NCI-H128 (cell line): Measurements from ENCODE around the gene PXMP2.
A peak's percentile ranks its signal among the peaks of the same experiment; 100 is the strongest.
"Not testable (repeated sequence)": the region's sequence is repeated elsewhere in the genome, so short reads cannot be mapped to it uniquely, and the experiment has no call there.

ENCODE experiments used
- DNase-seq: peaks from one replicate; lab custom pipeline; 2025; ENCODE audit not compliant: unreplicated experiment; lab: John Stamatoyannopoulos, UW

Gene PXMP2

DNA sequence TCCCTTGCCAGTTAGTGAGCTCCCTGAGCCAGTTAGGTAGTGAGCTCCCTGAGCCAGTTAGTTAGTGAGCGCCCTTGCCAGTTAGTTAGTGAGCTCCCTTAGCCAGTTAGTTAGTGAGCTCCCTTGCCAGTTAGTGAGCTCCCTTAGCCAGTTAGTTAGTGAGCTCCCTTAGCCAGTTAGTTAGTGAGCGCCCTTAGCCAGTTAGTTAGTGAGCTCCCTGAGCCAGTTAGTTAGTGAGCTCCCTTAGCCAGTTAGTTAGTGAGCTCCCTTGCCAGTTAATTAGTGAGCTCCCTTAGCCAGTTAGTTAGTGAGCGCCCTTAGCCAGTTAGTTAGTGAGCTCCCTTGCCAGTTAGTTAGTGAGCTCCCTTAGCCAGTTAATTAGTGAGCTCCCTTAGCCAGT lies 4.6 kb downstream of the PXMP2 start:
- DNase-seq = not testable (repeated sequence)

DNA sequence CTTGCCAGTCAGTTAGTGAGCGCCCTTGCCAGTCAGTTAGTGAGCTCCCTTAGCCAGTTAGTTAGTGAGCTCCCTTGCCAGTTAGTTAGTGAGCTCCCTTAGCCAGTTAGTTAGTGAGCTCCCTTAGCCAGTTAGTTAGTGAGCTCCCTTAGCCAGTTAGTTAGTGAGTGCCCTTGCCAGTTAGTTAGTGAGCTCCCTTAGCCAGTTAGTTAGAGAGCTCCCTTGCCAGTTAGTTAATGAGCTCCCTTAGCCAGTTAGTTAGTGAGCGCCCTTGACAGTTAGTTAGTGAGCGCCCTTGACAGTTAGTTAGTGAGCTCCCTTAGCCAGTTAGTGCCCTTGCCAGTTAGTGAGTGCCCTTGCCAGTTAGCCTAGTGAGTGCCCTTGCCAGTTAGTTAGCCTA lies 7.5 kb downstream of the PXMP2 start:
- DNase-seq = not testable (repeated sequence)

DNA sequence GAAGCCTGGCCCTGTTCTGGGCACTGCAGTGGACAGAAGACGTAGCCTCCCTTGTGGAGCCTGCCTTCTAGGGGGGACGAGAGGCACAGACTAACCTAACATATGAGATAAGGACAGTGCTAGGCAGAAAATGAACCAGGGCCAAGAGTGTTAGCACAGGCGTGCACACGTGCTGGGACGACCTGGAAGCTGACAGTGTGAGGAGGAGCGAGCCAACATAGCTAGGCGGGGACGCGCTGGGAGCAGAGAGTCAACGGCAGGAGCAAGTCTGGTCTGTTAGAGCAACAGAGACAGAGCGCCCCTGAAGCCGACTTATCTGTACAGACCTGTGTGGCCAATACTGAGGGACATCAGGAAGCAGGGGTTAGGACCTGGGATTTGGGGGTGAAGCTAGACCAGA lies 8.0 kb downstream of the PXMP2 start:
- no peak for DNase-seq

DNA sequence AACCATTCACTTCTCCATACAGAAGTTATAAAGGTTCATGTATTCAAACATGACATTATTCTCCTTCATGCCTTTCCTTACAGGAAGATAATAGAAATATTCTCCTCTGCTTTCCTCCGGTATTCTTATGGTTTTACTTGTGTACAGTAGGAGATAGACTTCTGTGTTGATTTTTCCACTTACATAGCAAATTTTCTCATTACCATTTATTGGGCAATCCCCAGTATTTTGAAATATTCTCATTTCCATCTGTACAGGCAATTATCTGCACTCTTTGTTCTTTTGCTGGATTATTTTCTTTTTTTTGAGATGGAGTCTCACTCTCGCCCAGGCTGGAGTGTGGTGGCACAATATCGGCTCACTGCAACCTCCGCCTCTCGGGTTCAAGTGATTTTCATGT lies 11.0 kb downstream of the PXMP2 start:
- no peak for DNase-seq

DNA sequence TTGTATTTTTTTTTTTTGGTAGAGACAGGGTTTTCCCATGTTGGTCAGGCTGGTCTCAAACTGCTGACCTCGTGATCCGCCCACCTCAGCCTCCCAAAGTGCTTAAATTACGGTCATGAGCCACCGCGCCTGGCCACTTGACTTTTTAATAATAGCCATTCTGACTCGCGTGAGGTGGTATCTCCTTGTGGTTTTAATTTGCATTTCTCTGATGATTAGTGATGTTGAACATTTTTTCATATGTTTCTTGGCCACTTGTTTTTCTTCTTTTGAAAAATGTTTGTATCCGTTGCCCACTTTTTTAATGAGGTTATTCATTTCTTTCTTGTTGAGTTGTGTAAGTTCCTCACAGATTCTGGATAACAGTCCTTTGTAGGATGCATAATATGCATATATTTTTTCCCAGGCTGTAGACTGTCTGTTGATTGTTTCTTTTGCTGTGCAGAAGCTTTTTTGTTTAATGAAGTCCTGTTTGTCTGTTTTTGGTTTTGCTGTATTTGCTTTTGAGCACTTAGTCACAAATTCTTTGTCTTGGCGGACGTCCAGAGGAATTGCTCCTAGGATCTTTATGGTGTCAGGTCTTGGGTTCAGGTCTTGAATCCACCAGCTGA lies 12.9 kb downstream of the PXMP2 start:
- no peak for DNase-seq

DNA sequence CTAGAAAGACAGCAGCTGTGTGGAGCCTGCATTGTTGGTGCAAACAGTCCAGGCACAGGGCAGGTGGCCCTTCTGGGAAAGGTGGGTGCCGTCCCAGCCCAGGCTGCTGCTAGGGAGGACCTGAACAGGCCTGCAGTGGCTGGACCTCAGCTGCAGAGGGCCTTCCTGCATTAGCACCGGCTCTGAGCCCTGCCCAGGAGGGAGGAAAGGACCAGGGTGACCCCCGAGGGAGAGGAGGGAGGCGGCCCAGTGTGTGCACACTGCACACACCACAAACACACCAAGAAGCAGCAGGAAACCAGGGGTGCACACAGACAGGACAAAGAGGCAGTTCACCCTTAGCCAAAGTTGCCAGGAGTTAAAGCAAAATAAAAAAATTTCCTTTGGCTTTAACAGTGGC lies 15.3 kb downstream of the PXMP2 start:
- no peak for DNase-seq

DNA sequence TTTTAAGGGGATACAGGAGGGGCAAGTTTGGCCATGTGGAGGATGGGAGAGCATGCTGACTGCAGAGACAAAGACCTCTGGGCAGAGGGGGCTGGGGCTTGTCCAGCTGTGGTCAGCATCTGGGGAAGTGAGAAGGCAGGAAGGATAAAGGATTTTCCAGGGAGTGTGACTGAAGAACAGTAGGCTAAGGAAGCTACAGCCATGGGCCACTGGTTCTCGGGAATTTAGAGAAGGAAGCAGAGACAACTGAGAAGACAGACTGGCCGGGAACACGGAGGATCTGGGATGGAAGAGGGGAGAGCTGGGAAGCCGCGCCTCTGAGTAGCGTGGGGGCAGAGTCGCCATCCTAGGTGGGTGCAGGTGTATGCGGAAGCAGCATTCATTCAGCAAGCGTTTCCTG lies 16.3 kb downstream of the PXMP2 start:
- DNase-seq = no peak

DNA sequence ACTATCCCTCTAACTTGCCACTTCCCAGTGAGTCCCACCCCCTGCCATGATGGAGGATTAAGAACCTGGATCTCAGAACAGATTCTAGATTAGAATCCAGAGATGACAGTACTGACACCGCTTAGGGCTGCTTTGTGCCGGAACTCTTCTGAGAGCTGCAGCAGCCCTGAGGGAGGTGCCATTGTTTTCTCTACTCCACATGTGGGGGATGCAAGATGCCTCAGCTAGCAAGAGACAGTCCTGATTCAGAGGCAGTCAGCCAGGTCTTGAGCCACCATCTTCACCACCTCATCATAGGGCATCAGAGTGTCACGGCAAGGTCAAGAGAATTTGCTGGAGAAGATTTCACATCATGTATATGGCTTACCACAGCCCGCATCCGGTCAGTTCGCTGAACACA lies 19.9 kb downstream of the PXMP2 start:
- DNase-seq = no peak

DNA sequence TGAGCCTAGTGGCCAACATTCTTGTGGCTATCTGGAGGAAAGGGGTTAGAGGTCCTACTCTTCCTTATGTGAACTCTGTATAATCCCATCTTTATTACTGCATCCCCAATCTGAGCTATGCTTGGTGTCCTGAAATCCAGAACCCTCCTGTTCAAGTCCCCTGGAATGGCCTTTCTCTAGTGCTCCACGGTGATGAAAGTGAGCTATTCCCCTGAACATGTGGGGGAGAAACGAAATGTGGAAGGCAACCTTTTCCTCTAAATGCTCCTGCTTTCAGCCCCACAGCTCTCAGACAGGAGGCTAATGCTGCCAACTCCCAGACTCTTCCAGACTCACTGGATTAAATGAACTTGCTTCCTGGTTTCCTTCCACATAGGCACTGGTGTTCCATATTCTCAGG lies 20.8 kb downstream of the PXMP2 start:
- DNase-seq = no peak

DNA sequence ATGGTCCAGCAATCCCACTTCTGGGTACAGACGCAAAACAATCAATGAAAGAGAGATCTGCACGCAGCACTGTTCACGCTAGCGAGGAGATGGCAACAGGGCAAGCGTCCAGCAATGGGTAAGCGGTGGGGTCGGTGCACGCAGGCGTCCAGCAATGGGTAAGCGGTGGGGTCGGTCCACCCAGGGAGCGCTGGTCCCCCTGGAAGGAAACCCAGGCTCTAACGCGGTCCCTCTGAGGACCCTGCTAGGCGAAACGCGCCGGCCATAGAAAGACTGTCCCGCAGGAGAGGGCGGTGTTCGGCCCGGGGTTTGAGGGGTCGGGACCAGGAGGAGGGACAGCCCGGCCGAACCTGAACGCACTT lies 22.6 kb downstream of the PXMP2 start:
- DNase-seq = no peak

DNA sequence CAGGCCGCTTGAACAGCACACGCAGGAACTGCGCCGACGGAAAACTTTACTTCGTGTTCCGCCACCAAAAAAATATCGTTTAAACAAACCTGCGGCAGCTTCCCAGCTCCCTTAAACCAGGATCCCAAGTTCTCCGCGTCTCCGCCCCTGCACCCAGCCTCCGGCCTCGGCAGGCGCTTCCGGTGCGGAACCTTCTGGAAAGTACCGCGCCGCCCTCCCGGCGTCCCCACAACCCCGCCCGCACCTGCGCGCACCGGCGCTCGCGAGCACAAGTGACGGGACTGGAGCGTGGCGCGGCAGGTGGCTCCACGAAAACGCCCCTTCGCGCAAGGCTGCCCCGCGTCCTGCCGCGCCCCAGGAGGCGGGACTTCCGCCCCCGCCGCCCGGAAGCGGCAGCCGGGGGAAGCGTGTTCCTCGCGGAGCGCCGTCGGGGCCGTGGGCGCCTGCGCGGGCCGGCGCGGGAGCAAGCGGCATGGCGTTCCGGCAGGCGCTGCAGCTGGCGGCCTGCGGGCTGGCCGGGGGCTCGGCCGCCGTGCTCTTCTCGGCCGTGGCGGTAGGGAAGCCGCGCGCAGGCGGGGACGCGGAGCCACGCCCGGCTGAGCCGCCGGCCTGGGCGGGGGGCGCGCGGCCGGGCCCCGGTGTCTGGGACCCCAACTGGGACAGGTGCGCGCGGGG lies 23.2 kb downstream of the PXMP2 start, which contains the start of gene PGAM5:
Gene PGAM5, plus strand, starts transcription at position 438 of the 675 bp plus-strand sequence. Its CDS starts 35 bp downstream, at position 473.
- peak; percentile 75 for DNase-seq

DNA sequence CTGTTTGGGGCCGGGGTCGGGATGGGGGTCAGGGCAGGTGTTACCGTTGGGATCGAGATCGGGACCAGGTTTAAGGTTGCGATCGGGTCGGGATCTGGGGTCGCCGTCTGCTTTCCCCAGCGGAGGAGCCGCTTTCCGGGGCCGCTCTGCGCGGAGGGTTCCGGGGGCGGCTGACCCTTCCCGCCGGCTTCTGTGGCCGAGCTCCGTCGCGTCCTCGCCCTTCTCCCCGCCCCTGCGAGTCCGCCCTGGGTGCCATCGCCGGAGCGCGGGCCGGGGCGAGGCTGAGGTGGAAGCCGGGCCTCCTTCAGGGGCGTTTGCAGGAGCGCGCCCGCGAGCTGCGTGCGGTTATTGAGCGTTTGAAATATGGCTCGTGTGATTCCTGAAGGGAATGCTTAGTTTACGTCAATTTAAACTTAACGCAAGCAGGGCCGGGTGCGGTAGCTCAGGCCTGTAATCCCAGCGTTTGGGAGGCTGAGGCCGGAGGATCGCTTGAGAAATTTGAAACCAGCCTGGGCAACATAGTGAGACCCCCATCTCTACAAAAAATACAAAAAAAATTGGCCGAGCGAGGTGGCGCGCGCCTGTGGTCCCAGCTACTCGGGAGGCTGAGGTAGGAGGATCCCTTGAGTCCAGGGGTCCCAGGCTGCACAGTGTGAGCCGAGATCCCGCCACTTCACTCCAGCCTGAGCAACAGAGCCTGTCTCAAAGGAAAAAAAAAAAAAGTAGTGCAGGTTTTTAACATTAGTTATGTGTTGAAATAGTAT lies 23.9 kb downstream of the PXMP2 start:
- no peak for DNase-seq

DNA sequence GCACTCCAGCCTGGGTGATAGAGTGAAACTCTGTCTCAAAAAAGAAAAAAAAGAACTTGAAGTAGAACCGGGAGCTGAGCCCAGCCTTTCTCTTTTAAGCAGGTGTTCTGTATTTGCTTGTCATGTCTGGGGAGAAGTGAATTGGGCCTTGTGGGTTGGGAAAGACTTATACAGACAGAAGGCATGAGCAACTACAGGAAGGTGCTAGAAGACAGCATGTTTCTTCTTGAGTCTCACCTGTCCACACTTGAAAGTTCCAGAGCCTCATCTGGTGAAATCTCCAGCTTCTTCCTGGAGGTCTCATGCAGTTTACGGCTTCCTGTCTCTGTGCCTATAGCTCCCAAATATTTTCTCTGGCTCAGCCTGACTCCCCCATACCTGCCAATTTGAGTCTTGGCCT lies 25.7 kb downstream of the PXMP2 start:
- DNase-seq = no peak

DNA sequence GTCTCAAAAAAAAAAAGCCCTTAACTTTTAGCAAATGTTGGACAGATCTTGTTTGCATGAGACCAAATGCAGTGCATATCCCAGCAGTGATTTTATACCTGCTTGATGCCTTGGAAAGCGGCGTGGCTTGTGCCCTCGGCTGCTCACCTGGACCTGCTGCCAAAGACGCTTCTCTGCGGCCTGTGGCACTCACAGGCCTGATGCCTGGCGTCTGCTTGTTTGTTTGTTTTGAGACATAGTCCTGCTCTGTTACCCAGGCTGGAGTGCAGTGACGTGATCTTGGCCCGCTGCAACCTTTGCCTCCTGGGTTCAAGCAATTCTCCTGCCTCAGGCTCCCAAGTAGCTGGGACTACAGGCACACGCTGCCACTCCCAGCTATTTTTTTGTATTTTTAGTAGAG lies 28.5 kb downstream of the PXMP2 start:
- no peak for DNase-seq

DNA sequence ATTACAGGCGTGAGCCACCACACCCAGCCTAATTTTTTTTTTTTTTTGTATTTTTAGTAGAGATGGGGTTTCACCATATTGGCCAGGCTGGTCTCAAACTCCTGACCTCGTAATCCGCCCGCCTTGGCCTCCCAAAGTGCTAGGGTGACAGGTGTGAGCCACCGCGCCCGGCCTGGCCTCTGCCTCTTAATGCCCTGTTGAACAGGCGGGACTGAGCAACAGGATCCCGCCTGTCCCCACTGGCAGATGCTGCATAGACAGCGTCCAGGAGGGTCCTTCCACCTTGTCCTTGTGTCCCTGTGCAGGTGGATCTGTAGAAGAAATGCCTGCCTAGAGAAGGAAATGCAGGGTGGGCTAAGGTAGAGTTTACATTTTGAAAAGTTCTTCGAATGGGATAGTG lies 29.0 kb downstream of the PXMP2 start:
- DNase-seq = no peak

DNA sequence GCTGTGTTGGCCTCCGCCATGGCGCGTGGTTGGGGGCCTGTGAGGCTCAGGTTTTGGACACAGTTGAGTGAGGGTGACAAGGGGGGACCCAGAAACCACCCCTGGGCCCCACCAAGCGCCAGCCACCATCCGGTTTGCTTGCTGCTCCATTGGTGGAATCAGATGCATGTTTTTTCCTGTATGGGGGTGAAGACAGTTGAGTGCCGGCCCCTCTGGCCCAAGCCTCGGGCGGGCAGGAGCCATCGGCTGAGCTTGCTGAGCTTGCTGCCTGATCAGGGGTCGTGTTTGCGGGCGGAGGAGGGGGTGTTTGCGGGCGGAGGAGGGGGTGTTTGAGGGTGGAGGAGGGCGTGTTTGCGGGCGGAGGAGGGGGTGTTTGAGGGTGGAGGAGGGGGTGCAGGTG lies 29.6 kb downstream of the PXMP2 start:
- DNase-seq = no peak

DNA sequence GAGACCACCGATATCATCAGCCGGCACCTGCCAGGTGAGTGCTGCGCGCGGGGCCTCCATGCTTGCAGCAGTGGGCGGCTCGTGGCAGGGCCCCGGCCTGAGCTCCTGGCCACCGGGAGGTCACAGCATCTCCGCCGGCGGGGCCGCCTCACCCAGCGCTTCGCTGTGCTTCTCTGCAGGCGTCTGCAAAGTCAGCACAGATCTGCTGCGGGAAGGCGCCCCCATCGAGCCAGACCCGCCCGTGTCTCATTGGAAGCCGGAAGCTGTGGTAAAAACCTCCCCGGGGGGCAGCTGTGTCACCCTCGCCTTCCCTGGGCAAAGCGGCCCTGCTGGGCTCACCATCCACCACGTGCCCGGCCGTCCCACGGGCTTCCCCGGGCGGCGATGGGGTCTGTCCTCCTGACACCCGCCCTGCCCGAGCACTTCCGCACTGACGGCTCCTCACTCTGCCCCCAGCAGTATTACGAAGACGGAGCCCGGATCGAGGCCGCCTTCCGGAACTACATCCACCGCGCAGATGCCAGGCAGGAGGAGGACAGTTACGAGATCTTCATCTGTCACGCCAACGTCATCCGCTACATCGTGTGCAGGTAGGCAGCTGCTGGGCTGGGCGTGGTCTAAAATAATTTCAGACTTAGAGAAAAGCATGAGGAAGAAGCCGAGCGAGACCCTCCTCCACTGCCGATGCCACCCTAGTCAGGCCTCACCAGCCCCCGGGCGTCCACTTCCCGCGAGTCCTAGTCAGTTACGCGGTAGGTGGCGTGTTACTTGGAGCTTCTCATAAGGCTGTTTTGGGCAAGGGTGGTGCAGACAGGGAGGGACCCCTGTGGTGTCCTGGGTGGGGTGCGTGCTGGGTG lies 30.4 kb downstream of the PXMP2 start:
- DNase-seq = no peak

DNA sequence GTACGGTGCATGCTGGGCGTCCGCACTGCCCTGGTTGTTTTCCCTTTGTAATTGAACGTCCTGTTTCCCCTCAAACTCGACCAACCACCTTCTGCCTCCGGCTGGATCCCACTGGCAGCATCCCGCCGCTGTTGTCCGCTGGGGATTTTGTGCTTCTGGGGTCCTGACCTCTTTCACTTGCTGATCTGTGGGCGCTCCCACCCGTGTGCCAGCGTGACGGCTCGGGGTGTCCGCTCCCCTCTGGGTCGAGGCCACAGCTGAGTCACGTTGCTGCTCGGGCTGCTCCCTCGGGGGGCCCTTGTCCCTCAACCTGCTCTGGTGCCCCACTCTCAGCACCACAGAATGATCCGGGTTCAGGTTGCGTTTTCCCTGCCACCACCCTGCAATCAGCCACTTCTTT lies 31.3 kb downstream of the PXMP2 start:
- no peak for DNase-seq

DNA sequence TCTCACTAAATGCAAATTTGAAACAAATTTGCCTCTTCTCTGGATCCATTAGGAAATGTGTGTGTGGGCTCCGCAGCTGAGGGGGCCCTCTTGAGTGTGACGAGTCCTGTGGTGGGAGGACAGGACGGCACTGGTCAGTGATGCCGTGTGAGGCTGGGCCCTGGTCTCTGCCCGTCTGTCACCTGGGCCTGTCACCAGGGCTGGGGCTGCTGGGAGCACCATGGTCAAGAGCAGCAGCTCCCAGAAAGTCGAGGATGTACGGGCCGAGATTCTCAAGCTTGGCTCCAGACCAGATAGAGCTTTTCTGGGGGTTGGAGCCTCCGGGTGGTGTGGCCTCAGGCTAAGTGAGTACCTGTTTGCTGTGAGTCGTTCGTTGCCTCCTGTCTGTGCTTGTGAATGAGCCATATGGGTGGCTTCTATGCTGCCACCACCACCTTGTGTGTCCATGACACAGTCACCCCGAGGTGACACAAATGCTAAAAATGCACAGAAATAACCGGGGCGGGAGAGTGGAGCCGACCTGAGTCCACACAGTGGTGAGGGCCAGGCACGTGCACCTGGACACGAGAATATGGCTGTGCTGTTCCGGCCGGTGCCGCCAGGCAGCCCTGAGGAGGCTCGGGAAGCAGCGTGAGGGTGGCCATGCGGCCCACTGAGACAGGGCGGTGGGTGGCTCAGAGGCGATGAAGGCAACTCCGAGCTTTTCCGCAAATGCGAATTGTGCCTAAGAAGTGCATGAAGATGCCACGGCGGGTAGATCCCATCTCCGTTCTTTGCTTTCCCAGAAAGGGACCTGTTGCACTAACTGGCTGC lies 32.0 kb downstream of the PXMP2 start:
- DNase-seq = no peak

DNA sequence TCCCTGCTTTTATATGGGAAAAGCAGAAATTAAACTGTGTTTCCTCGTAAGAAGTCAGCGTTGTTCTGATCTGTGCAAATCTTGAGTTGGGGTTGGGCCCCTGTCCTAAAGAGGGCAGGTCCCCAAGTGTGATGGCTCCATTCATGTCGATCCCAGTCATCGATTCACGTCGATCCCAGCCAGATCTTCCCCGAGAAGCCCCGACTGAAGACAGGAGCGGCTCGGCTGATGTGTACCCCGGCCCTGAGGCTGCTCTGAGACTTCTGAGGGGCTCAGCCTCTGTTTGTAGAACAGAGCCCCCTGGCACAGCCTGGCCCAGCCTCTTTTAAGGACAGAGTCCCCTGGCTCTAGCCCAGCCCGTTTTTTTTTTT lies 32.6 kb downstream of the PXMP2 start:
- DNase-seq = no peak
